HepG2 (cell line): ENCODE measurements around the gene RBP3. TPM values are rescaled to one million over a fixed set of nuclear protein-coding genes. Genes with fewer than 3 reads are reported as not detected.

Source experiments
- ARNT ChIP-seq: fragments of 450-650 bp; IDR thresholded peaks from 2 replicates; pipeline ENCODE4 v1.6.1; 2017
- ELF3 ChIP-seq: IDR thresholded peaks from 2 replicates; pipeline ENCODE4 v1.6.1; 2016; ENCODE audit warnings: missing genetic modification reagents, missing compliant biosample characterization
- EZH2 ChIP-seq: conservative IDR thresholded peaks from 2 replicates; pipeline ENCODE4 v1.6.1; 2012; ENCODE audit warnings: mild to moderate bottlenecking, low read depth, low read length, moderate library complexity
- JUNB ChIP-seq: sonication (generic); formaldehyde crosslinking; IDR thresholded peaks from 2 replicates; pipeline ENCODE4 v1.8.0; 2022; ENCODE audit warnings: missing genetic modification reagents, mild to moderate bottlenecking, borderline replicate concordance
- MAFF ChIP-seq: IDR thresholded peaks from 2 replicates; pipeline ENCODE4 v1.6.1; 2011; ENCODE audit warnings: low read depth, low read length, improper control_type of control experiment
- MAFG ChIP-seq: sonication (generic); formaldehyde crosslinking; IDR thresholded peaks from 2 replicates; pipeline ENCODE4 v1.5.1; 2020; ENCODE audit warnings: mild to moderate bottlenecking, missing genetic modification reagents
- MED1 ChIP-seq: sonication (generic); formaldehyde crosslinking; IDR thresholded peaks from 2 replicates; pipeline ENCODE4 v1.4.0; 2020; ENCODE audit warnings: missing genetic modification reagents
- RAD21 ChIP-seq: fragments of 450-650 bp; formaldehyde crosslinking; IDR thresholded peaks from 2 replicates; pipeline ENCODE4 v1.5.0; 2020; ENCODE audit warnings: mild to moderate bottlenecking
- TCF7L2 ChIP-seq: IDR thresholded peaks from 2 replicates; pipeline ENCODE4 v1.6.1; 2011; ENCODE audit warnings: mild to moderate bottlenecking, low read depth, low read length, moderate library complexity
- WIZ ChIP-seq: sonication (generic); formaldehyde crosslinking; IDR thresholded peaks from 2 replicates; pipeline ENCODE4 v1.5.1; 2020; ENCODE audit warnings: mild to moderate bottlenecking, missing genetic modification reagents
- ZBTB7A ChIP-seq: sonication (generic); formaldehyde crosslinking; IDR thresholded peaks from 2 replicates; pipeline ENCODE4 v1.8.0; 2022; ENCODE audit warnings: mild to moderate bottlenecking, missing genetic modification reagents
- ZNF563 ChIP-seq: sonication (generic); formaldehyde crosslinking; IDR thresholded peaks from 2 replicates; pipeline ENCODE4 v1.8.0; 2022; ENCODE audit warnings: mild to moderate bottlenecking, moderate library complexity, missing genetic modification reagents
- ZNF782 ChIP-seq: sonication (generic); formaldehyde crosslinking; IDR thresholded peaks from 2 replicates; pipeline ENCODE4 v1.4.0; 2020; ENCODE audit warnings: missing genetic modification reagents, mild to moderate bottlenecking, borderline replicate concordance
- polyA plus RNA-seq, 8 experiments: library from polyadenylated mRNA; depleted of rRNA in 3 of 8; stranded (reverse) in 7 of 8; unstranded in 1 of 8; fragments of >200 nt; fragmentation: Illumina TruSeq in 4 of 8; extraction: Trizol in 4 of 8; gene quantifications; 2 replicates each; pipeline versions ENCODE4 v1.2.1 to v1.2.3, GENCODE V29; 2011 to 2016; ENCODE audit warnings: low read depth in 4 of 8, missing spikeins in 1 of 8, mixed read lengths in 1 of 8; ENCODE audit not compliant: insufficient read depth in 1 of 8
- total RNA-seq, 5 experiments: library from RNA; depleted of rRNA; stranded (reverse); fragments of >200 nt; fragmentation: Illumina TruSeq; extraction: Trizol; gene quantifications; 2 replicates each; pipeline ENCODE4 v1.2.3, GENCODE V29; 2016; ENCODE audit warnings: low read depth in 1 of 5
- TF ChIP-seq, protein P1 (sequence below): sonication (generic); formaldehyde crosslinking; IDR thresholded peaks from 2 replicates; pipeline ENCODE4 v1.5.1; 2020; ENCODE audit warnings: mild to moderate bottlenecking, missing genetic modification reagents, moderate library complexity
- TF ChIP-seq, protein P2 (sequence below): sonication (generic); formaldehyde crosslinking; IDR thresholded peaks from 2 replicates; pipeline ENCODE4 v1.9.0; 2022; ENCODE audit warnings: low read depth, missing genetic modification reagents
- TF ChIP-seq, protein P3 (sequence below): sonication (generic); formaldehyde crosslinking; IDR thresholded peaks from 2 replicates; pipeline ENCODE4 v1.5.0; 2020; ENCODE audit warnings: missing genetic modification reagents
- TF ChIP-seq, protein P4 (sequence below): sonication (generic); formaldehyde crosslinking; IDR thresholded peaks from 2 replicates; pipeline ENCODE4 v1.5.0; 2020; ENCODE audit warnings: mild to moderate bottlenecking, low read depth, missing genetic modification reagents, borderline replicate concordance
- TF ChIP-seq, protein P5 (sequence below): sonication (generic); formaldehyde crosslinking; IDR thresholded peaks from 2 replicates; pipeline ENCODE4 v1.4.0; 2020; ENCODE audit warnings: missing genetic modification reagents

Gene RBP3
- total and polyA plus RNA-seq, 2 of the 13 experiments (the other 11 are each of a cell fraction or from before 2014, with no cell fraction given), result not detected

DNA sequence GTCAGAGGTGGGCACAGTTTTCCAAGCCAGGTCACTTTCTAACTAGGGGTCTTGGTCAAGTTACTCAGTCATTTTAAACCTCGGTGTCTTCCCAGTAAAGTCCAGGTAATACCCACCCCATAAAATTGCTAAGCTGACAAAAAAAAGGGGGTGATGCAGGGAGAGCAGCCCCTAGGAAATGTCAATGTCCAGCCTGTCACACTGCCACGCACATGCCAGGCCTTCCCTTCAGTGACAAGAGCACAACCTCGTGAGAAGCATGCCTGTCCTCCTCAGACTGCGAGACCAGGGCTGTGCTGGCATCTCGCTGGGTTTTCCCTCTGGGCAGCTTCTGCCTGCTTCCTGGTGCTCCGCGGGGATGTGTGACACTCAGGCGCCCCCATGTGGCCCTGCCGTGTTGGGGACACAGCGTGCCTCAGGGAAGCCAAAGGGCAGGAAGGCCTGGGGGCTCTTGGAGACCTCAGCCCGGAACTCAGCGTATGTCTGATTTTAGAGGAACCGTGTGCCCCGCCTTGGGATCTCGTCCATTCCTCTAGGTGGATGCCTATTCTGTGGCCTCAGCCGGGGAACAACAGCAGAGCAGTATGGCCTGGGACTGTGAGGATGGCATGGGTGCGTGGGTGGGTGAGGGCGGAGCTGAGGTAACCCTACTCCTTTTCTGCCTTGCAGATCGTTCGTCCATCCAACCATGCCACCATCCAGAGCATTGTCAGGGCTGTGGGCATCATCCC lies 36.1 kb upstream of the RBP3 start (continued):
- TF ChIP-seq, protein P1, sequence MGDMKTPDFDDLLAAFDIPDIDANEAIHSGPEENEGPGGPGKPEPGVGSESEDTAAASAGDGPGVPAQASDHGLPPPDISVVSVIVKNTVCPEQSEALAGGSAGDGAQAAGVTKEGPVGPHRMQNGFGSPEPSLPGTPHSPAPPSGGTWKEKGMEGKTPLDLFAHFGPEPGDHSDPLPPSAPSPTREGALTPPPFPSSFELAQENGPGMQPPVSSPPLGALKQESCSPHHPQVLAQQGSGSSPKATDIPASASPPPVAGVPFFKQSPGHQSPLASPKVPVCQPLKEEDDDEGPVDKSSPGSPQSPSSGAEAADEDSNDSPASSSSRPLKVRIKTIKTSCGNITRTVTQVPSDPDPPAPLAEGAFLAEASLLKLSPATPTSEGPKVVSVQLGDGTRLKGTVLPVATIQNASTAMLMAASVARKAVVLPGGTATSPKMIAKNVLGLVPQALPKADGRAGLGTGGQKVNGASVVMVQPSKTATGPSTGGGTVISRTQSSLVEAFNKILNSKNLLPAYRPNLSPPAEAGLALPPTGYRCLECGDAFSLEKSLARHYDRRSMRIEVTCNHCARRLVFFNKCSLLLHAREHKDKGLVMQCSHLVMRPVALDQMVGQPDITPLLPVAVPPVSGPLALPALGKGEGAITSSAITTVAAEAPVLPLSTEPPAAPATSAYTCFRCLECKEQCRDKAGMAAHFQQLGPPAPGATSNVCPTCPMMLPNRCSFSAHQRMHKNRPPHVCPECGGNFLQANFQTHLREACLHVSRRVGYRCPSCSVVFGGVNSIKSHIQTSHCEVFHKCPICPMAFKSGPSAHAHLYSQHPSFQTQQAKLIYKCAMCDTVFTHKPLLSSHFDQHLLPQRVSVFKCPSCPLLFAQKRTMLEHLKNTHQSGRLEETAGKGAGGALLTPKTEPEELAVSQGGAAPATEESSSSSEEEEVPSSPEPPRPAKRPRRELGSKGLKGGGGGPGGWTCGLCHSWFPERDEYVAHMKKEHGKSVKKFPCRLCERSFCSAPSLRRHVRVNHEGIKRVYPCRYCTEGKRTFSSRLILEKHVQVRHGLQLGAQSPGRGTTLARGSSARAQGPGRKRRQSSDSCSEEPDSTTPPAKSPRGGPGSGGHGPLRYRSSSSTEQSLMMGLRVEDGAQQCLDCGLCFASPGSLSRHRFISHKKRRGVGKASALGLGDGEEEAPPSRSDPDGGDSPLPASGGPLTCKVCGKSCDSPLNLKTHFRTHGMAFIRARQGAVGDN (CRISPR knock-in tag), result peak; percentile 16; the same call in 1 of the 2 replicates
- no peak for TF ChIP-seq JUNB
- no peak for TF ChIP-seq TCF7L2
- TF ChIP-seq RAD21 (CRISPR knock-in tag), result peak; percentile 90
- TF ChIP-seq, protein P2, sequence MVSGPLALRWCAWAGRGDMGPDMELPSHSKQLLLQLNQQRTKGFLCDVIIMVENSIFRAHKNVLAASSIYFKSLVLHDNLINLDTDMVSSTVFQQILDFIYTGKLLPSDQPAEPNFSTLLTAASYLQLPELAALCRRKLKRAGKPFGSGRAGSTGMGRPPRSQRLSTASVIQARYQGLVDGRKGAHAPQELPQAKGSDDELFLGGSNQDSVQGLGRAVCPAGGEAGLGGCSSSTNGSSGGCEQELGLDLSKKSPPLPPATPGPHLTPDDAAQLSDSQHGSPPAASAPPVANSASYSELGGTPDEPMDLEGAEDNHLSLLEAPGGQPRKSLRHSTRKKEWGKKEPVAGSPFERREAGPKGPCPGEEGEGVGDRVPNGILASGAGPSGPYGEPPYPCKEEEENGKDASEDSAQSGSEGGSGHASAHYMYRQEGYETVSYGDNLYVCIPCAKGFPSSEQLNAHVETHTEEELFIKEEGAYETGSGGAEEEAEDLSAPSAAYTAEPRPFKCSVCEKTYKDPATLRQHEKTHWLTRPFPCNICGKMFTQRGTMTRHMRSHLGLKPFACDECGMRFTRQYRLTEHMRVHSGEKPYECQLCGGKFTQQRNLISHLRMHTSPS, result peak; percentile 41; the same call in 1 of the 2 replicates
- TF ChIP-seq, protein P3, sequence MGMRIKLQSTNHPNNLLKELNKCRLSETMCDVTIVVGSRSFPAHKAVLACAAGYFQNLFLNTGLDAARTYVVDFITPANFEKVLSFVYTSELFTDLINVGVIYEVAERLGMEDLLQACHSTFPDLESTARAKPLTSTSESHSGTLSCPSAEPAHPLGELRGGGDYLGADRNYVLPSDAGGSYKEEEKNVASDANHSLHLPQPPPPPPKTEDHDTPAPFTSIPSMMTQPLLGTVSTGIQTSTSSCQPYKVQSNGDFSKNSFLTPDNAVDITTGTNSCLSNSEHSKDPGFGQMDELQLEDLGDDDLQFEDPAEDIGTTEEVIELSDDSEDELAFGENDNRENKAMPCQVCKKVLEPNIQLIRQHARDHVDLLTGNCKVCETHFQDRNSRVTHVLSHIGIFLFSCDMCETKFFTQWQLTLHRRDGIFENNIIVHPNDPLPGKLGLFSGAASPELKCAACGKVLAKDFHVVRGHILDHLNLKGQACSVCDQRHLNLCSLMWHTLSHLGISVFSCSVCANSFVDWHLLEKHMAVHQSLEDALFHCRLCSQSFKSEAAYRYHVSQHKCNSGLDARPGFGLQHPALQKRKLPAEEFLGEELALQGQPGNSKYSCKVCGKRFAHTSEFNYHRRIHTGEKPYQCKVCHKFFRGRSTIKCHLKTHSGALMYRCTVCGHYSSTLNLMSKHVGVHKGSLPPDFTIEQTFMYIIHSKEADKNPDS (CRISPR knock-in tag), result no peak
- no peak for TF ChIP-seq EZH2
- no peak for TF ChIP-seq MAFG (CRISPR knock-in tag)
- no peak for TF ChIP-seq ZNF563
- TF ChIP-seq ARNT, result no peak
- TF ChIP-seq MAFF, result peak; percentile 49
- TF ChIP-seq, protein P4, sequence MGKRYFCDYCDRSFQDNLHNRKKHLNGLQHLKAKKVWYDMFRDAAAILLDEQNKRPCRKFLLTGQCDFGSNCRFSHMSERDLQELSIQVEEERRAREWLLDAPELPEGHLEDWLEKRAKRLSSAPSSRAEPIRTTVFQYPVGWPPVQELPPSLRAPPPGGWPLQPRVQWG (CRISPR knock-in tag), result no peak
- peak; percentile 82 for TF ChIP-seq ELF3 (CRISPR knock-in tag)
- TF ChIP-seq, protein P5, sequence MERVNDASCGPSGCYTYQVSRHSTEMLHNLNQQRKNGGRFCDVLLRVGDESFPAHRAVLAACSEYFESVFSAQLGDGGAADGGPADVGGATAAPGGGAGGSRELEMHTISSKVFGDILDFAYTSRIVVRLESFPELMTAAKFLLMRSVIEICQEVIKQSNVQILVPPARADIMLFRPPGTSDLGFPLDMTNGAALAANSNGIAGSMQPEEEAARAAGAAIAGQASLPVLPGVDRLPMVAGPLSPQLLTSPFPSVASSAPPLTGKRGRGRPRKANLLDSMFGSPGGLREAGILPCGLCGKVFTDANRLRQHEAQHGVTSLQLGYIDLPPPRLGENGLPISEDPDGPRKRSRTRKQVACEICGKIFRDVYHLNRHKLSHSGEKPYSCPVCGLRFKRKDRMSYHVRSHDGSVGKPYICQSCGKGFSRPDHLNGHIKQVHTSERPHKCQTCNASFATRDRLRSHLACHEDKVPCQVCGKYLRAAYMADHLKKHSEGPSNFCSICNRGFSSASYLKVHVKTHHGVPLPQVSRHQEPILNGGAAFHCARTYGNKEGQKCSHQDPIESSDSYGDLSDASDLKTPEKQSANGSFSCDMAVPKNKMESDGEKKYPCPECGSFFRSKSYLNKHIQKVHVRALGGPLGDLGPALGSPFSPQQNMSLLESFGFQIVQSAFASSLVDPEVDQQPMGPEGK, result 0 out of 2 replicates have a peak, but pooled peaks have one; percentile 11
- TF ChIP-seq ZNF782 (CRISPR knock-in tag), result no peak
- no peak for TF ChIP-seq ZBTB7A
- no peak for TF ChIP-seq MED1 (CRISPR knock-in tag)
- TF ChIP-seq WIZ (CRISPR knock-in tag), result no peak
